H1 (cell line): ENCODE results near the gene RALY. TPM values are rescaled to one million over a fixed set of nuclear protein-coding genes. Genes with fewer than 3 reads are reported as not detected.

ENCODE experiments used
- ASH2L ChIP-seq: fragments of 200-600, 300-600 bp; sonication (generic); IDR thresholded peaks from one replicate; pipeline ENCODE4 v1.7.1; 2017; ENCODE audit warnings: low read length
- EGR1 ChIP-seq: IDR thresholded peaks from 2 replicates; pipeline ENCODE4 v1.6.1; 2011; ENCODE audit warnings: low read depth, low read length, borderline replicate concordance
- JUND ChIP-seq: IDR thresholded peaks from 2 replicates; pipeline ENCODE4 v1.6.1; 2011; ENCODE audit warnings: mild to moderate bottlenecking, improper control_type of control experiment, low read length
- MAX ChIP-seq: IDR thresholded peaks from 2 replicates; pipeline ENCODE4 v1.6.1; 2012; ENCODE audit warnings: inconsistent platforms
- NRF1 ChIP-seq: IDR thresholded peaks from 2 replicates; pipeline ENCODE4 v1.6.1; 2011; ENCODE audit warnings: mild to moderate bottlenecking, low read depth, low read length, improper control_type of control experiment
- POLR2AphosphoS5 ChIP-seq: IDR thresholded peaks from 2 replicates; pipeline ENCODE4 v1.6.1; 2011; ENCODE audit warnings: low read depth, low read length
- TEAD4 ChIP-seq: IDR thresholded peaks from 2 replicates; pipeline ENCODE4 v1.6.1; 2012; ENCODE audit warnings: low read depth, low read length, inconsistent platforms, mixed read lengths
- polyA plus RNA-seq, 7 experiments: library from polyadenylated mRNA; depleted of rRNA in 3 of 7; stranded (reverse) in 5 of 7; unstranded in 2 of 7; fragments of >200 nt in 5 of 7; fragments of 200-250 nt in 2 of 7; gene quantifications; 1 replicate in 5 of 7; 2 replicates in 1 of 7; 4 replicates in 1 of 7; pipeline versions ENCODE4 v1.2.1 to v1.2.3, GENCODE V29; 2011 to 2013; ENCODE audit warnings: missing spikeins in 2 of 7, mixed read lengths in 2 of 7
- total RNA-seq: library from RNA; stranded (reverse); fragmentation: NEBNext Ultra II Directional; extraction: Animal tissue kit (Norgen Biotek cat#: 25700); gene quantifications from 2 replicates; pipeline ENCODE4 v1.2.1, GENCODE V29; 2021

RALY gene
- total and polyA plus RNA-seq, 2 of the 8 experiments (the other 6 are each of a cell fraction or from before 2014, with no cell fraction given) = 133 to 148 TPM

- TF ChIP-seq MAX (no peak), ASH2L (no peak), TEAD4 (no peak), POLR2AphosphoS5 (no peak), NRF1 (no peak), JUND (no peak), EGR1 (no peak)
- TF ChIP-seq, all 59 proteins: peak for 0
Measured at GRCh38 chr20:33999025-33999649, 5.4 kb downstream of the RALY start (continued).
